Gastrocnemius medialis (tissue), 4 donors: ENCODE data around the gene HNF4A.

ENCODE experiments used
- CTCF ChIP-seq, 5 experiments: fragments of 450-650 bp in 3 of 5; fragments of 200-600 bp in 2 of 5; sonication (generic) in 2 of 5; IDR thresholded peaks in 4 of 5; conservative IDR thresholded peaks in 1 of 5; 1 replicate in 4 of 5; 2 replicates in 1 of 5; pipeline ENCODE4 v1.5.1; 2016 to 2019; ENCODE audit warnings: antibody characterized with exemption in 5 of 5, mild to moderate bottlenecking in 3 of 5, moderate library complexity in 3 of 5
- POLR2A ChIP-seq, 2 donors: fragments of 450-650 bp; IDR thresholded peaks; one replicate each; pipeline ENCODE4 v1.6.1; 2017; ENCODE audit warnings: antibody characterized with exemption in 2 of 2, mild to moderate bottlenecking in 2 of 2, moderate library complexity in 2 of 2

- TF ChIP-seq POLR2A (IDR thresholded peaks at IDR 0.05), result no peak
- no peak for TF ChIP-seq CTCF (IDR thresholded peaks at IDR 0.05 in 4 of 5, conservative IDR thresholded peaks at IDR 0.05 in 1 of 5)
Measured at GRCh38 chr20:44405257-44405656, 49.8 kb downstream of the HNF4A start.
